Sciatic nerve (tissue), 2 donors: ENCODE results near the gene ZC3H4. TPM values are rescaled to one million over a fixed set of nuclear protein-coding genes. Genes with fewer than 3 reads are reported as not detected.
A peak's percentile ranks its signal among the peaks of the same experiment; 100 is the strongest.
"Not testable (repeated sequence)": the region's sequence is repeated elsewhere in the genome, so short reads cannot be mapped to it uniquely, and the experiment has no call there.

ENCODE experiments used
- ATAC-seq: fragments of 200-7000 bp; cut with Tn5 transposase; one replicate; pipeline ENCODE4 v1.9.1; 2020; ENCODE audit warnings: mild to moderate bottlenecking, moderate library complexity
- DNase-seq: peaks from one replicate; pipeline ENCODE4 v3.0.0-alpha.2; 2020; ENCODE audit warnings: low spot score
- intact Hi-C: fragments of 100-400 bp; cut with DNase I; formaldehyde crosslinking; loops from one replicate; pipeline ENCODE4 v1.14.2; 2022
- total RNA-seq: library from RNA; stranded (reverse); fragmentation: NEBNext Ultra II Directional; extraction: Animal tissue kit (Norgen Biotek cat#: 25700); gene quantifications from one replicate; pipeline ENCODE4 v1.2.1, GENCODE V29; 2021
- donor health status: DM: no; HTN: no; CAD: no.
- donor health status: DM: no; HTN: no; CAD: no.

ZC3H4 gene
- total RNA-seq, 1 donor from 2014 or later: 50.4 TPM

- intact Hi-C loops, DNase-seq, ATAC-seq: not testable (repeated sequence)
Observed at GRCh38 chr19:47141252-47141651, 27.7 kb upstream of the ZC3H4 start.

GRCh38 chr19:47135156-47135555, 21.6 kb upstream of the ZC3H4 start:
- no peak for ATAC-seq
- no peak for DNase-seq
- intact Hi-C loops: no loop called here

- ATAC-seq: no peak
- intact Hi-C loops: no loop called here
- no peak for DNase-seq
Observed at GRCh38 chr19:47134545-47134944, 21.0 kb upstream of the ZC3H4 start.

- ATAC-seq: no peak
- intact Hi-C loops: no loop called here
- DNase-seq: no peak
Observed at GRCh38 chr19:47133021-47133471, 19.5 kb upstream of the ZC3H4 start.

- intact Hi-C loops: no loop called here
Observed at GRCh38 chr19:47132194-47132852, 18.7 kb upstream of the ZC3H4 start.

GRCh38 chr19:47130589-47131227, 17.1 kb upstream of the ZC3H4 start, which contains the start of gene SAE1:
Gene SAE1 (plus strand): TSS chr19:47130835. CDS start chr19:47130931, 96 bp downstream.
- DNase-seq (peak; percentile 95), ATAC-seq (peak; percentile 95)
- intact Hi-C loops: no loop called here

More at GRCh38 chr19:47132194-47132852, 18.7 kb upstream of the ZC3H4 start:
- DNase-seq (no peak), ATAC-seq (no peak)

GRCh38 chr19:47130120-47130588, 16.6 kb upstream of the ZC3H4 start:
- intact Hi-C loops: no loop called here
- no peak for DNase-seq

GRCh38 chr19:47129579-47129978, 16.0 kb upstream of the ZC3H4 start:
- intact Hi-C loops: loop anchor here (10.0 kb wide), 1 partner anchor 95 kb away; no protein-coding TSS in a partner anchor
- DNase-seq (no peak), ATAC-seq (no peak)

More at GRCh38 chr19:47130120-47130588, 16.6 kb upstream of the ZC3H4 start:
- no peak for ATAC-seq

GRCh38 chr19:47125669-47125938, 12.0 kb upstream of the ZC3H4 start:
- ATAC-seq: peak; percentile 4

GRCh38 chr19:47124937-47125668, 11.5 kb upstream of the ZC3H4 start:
- DNase-seq (no peak), ATAC-seq (peak; percentile 83)
- intact Hi-C loops: loop anchor here (2.0 to 10.0 kb wide), 2 partner anchors 46 to 90 kb away; no protein-coding TSS in a partner anchor

More at GRCh38 chr19:47125669-47125938, 12.0 kb upstream of the ZC3H4 start:
- DNase-seq: no peak
- intact Hi-C loops: loop anchor here (2.0 to 10.0 kb wide), 2 partner anchors 47 to 91 kb away; no protein-coding TSS in a partner anchor

GRCh38 chr19:47123406-47123805, 9.8 kb upstream of the ZC3H4 start:
- ATAC-seq: no peak
- intact Hi-C loops: loop anchor here (10.0 kb wide), 1 partner anchor 89 kb away; no protein-coding TSS in a partner anchor
- DNase-seq: no peak

- intact Hi-C loops: loop anchor here (10.0 kb wide), 1 partner anchor 88 kb away; no protein-coding TSS in a partner anchor
- ATAC-seq (no peak), DNase-seq (no peak)
Observed at GRCh38 chr19:47122359-47123335, 9.1 kb upstream of the ZC3H4 start.

- DNase-seq (no peak), ATAC-seq (no peak)
- intact Hi-C loops: loop anchor here (10.0 kb wide), 1 partner anchor 86 kb away; no protein-coding TSS in a partner anchor
Observed at GRCh38 chr19:47120470-47121067, 7.0 kb upstream of the ZC3H4 start.

GRCh38 chr19:47113850-47114651, 475 bp upstream of the ZC3H4 start:
- ATAC-seq (no peak), DNase-seq (no peak)
- intact Hi-C loops: no loop called here

GRCh38 chr19:47112166-47112996, 1.2 kb downstream of the ZC3H4 start:
- ATAC-seq: peak; percentile 50
- intact Hi-C loops: no loop called here

GRCh38 chr19:47111682-47112165, 1.9 kb downstream of the ZC3H4 start:
- DNase-seq (no peak), ATAC-seq (no peak)
- intact Hi-C loops: no loop called here

More at GRCh38 chr19:47112166-47112996, 1.2 kb downstream of the ZC3H4 start:
- peak; percentile 94 for DNase-seq
